CD4-positive, alpha-beta T cell treated with Interleukin-15 for 4 hours (primary cell): ENCODE results near the gene DGKD.
"Not testable (repeated sequence)": the region's sequence is repeated elsewhere in the genome, so short reads cannot be mapped to it uniquely, and the experiment has no call there.

Source experiments
- DNase-seq: peaks from one replicate; pipeline ENCODE4 v3.0.0-alpha.2; 2020; ENCODE audit warnings: low spot score

The DGKD gene

DNA sequence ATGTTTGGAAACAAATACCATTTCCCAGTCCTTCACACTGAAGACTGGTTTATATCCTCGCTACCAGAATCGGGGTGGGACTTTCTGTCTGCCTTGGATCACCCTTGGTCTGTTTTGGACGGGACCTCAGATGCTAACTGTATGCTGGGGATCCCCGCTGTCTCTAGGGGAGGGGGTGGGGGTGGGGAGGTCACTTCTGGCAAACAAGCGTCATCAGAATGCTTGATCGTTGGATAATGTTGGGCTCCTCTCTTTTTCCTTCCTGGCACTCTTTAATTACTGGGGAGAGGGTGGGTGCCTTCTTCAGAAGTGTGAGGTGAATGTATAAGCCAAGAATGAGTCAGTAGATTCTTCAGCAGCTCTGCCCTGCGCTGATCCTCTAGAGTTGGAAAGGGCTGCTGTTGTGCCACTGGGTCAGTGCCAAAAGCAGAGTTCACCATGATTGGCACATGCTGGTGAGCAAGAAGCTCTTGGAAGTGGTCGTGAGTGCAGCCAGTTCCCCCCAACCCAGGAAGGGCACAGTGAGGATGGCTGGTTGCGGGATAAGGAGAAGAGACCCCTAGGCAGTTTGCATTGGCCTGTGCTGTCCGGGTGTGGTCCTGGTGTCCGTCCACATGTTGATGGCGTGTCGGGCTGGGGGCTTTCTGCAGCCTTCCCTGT, 32.2 kb downstream of the DGKD start:
- DNase-seq: no peak

DNA sequence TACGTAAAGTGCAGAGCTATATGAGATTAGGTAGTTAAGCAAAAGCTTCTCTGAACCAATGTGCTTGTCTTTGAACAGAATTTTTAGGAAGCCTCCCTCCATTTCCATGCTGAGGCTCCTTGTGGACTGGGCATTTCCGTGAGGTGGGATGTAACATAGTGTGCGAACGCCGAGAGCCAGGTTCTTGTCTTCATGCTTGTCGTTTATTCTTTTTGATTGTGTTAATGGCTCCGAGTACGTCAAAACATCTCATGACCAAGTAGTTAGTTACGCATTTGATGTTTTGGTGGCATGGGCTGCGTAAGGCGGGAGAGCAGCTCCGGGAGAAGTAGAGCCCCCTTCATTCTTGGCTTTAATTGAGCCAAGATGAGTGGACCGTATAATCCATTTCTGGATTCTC, 32.9 kb downstream of the DGKD start:
- no peak for DNase-seq

DNA sequence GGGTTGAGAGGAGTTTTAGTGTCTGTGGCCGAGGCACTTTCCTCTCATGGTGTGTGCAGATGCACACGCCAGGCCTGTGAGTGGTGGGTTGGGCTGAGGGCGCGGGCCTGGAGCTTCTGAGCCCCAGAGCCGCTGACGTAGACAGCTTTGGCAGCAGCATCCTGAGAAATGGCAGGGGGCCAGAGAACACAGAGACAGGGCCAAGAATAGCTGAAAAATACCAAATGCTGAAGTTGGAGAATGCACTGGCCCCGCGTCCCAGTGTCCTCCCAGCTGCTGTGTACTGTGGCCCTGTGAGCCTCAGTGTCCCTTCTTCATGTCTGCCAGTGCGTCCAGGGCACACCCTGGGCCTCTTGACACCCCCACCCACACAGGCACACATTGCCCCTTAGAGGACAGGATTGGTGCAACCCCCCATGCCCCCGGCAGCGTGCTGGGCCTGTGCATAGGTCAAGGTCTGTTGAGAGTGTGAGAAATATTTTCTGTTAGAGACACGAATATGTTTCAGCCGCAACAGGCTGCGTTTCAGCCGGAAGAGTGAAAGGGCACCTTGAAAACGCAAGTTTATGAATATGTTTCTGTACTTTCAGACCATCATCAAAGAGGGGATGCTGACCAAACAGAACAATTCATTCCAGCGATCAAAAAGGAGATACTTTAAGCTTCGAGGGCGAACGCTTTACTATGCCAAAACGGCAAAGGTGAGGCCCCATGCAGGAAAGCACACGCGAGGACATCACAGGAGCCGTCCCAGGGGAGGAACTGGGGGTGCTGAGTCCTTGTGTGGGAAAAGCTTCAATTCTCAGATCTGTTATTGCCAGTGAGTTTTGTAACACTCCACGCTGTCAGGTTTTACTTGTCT, 33.6 kb downstream of the DGKD start:
- DNase-seq: no peak

DNA sequence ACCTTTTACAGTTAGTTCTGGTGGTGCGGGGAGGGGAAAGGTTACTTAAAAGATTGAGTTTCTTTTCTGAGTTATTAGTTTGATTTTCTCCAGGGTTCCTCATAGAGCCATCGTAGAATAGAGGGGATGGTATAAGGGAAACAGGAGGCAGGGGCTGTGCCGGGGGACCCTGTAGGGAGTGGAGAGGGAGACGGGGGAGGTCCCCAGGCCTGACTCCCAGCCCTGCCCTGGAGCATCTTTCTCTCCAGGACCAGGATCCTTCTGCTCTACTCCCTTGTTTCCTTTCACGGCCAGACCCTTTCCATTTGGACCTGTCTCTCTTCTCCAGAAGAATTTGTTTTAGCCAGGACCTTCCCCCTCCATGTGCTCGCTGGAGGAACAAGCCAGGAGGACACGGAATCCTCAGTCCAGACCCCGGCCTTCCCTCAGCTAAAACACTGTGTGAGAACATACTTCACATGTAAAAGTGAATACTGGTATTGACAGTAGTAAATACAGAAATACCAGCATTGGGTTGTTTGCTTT, 35.4 kb downstream of the DGKD start:
- DNase-seq: no peak

DNA sequence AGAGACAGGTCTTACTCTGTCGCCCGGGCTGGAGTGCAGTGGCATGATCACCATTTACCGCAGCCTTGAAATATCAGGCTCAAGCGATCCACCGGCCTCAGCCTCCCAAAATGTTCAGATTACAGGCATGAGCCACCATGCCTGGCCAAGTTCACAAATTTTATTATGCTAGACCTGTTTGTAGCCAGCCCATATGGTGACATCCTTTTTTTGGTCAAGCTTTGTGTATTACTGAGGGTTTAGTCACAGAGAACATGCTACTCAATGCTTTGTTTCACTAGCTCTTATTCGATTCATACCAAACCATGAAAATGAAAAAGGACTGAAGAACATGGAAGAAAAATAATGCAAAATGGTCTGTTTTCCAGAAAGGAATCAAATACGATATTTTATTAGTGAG, 41.4 kb downstream of the DGKD start:
- no peak for DNase-seq

DNA sequence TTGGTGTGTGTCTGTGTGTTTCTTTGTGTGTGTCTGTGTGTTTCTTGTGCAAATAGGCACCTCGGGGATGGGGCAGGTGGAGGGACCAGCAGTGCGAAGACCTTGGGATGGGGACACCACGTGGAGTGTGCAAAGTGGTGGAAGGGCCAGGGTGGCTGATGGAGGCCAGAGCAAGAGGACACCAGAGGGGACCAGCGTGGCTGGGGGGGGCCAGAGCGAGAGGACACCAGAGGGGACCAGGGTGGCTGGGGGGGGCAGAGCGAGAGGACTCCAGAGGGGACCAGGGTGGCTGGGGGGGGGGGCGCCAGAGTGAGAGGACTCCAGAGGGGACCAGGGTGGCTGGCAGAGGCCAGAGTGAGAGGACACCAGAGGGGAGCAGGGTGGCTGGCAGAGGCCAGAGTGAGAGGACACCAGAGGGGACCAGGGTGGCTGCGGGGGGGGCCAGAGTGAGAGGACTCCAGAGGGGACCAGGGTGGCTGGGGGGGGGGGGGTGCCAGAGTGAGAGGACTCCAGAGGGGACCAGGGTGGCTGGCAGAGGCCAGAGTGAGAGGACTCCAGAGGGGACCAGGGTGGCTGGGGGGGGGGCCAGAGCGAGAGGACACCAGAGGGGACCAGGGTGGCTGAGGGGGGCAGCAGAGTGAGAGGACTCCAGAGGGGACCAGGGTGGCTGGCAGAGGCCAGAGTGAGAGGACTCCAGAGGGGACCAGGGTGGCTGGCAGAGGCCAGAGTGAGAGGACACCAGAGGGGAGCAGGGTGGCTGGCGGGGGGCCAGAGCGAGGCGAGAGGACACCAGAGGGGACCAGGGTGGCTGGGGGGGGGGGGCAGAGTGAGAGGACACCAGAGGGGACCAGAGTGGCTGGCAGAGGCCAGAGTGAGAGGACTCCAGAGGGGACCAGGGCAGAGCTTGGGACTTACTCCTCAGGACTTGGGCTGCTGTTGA, 42.7 kb downstream of the DGKD start:
- not testable (repeated sequence) for DNase-seq

DNA sequence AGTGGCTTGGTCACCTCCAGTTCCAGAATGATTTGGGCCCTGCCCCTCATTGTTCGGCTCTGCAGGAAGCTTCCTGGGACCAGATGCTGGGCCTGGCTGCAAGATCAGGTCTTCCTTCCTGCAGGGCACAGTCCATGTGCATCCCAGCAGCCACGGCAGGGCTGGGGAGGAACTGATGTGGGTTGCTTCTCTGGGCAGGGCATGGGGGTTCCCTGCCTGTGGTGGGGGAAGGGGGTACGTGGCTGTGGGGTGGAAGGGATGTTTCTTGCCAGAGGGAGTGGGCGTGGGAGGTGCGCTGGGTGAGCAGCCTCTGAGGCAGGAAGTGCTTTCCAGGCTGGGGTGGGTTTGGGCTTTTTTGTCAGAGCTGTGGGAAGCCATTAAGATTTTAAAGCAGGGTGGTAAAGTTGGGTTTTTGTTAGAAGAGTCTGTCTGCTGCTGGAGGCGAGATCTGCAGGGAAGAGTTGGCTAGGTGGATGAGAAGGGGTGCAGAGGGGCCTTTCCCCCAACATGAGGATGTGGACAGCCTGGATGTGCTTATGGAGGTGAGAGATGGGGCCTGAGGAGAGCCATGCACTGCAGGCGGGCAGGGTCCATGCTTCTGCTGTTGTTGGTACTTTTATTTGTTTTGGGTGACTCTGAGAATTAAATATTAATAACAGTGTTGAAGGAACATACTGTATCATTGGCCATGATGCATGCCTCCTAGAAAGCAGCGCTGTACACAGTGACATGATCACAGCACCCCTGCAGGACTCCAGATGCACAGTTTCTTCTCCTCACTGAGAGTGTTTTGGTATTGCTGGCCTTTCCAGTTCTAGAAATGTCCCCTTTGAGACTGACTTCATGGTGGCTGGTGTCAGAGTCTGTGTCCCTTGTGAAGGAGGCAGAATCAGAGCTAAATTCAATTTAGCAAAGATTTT, 45.3 kb downstream of the DGKD start:
- DNase-seq: peak; percentile 20

DNA sequence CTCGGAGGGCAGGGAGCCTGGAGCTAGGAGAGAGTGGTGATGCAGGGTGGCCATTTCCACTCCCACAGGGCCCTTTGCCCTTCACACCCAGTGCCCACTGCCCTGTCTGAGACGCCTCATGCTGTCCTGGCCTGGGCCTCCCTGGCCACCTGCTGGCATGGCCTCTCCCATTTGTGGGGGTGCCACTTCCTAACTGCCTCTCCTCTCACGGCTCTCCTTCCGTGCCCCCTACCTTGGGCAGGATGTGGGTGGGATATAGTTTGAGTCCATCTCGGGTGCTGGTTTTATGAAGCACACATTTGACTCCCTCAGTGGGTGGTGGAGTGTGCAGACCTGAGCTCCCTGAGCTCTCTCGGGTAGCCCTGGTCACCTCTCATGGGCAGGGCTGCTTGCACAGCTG, 46.0 kb downstream of the DGKD start:
- DNase-seq: no peak

DNA sequence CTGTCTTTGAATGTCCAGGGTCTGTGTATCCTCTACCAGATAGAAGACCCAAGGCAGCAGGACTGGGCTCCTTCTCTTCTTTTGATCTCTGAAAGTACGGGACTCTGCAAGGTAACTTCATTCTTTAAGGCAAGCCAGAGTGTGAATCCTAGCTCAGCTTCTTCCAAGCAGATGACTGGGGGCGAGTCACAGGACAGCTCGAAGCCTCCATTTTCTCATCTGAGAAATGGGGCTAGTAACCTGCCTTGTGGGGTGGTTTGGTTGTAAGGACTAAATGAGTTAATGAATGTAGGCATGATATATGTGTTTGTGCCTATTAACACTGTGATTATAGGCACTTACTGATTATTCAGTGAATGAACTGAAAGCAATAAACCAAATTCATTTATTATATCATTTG, 46.7 kb downstream of the DGKD start:
- DNase-seq: no peak

DNA sequence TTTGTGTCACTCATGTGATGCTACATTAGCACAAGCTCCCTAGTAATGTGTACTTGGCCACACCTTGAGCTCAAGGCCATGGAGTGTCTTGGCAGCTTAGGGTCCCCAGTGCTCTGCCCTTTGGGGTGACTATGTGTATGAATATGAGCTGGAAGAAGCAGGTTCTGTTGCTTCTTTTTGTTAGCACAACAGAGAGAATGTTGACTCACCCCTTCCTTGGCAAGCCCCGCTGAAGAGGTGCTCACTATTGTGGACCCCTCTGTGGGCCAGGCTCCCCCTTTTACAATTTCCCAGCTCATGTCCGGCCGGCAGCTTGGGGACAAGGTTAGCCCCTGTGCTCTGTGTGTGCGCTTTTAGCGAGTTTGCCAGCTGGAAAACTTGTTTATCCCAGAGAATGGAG, 48.1 kb downstream of the DGKD start:
- DNase-seq: no peak

DNA sequence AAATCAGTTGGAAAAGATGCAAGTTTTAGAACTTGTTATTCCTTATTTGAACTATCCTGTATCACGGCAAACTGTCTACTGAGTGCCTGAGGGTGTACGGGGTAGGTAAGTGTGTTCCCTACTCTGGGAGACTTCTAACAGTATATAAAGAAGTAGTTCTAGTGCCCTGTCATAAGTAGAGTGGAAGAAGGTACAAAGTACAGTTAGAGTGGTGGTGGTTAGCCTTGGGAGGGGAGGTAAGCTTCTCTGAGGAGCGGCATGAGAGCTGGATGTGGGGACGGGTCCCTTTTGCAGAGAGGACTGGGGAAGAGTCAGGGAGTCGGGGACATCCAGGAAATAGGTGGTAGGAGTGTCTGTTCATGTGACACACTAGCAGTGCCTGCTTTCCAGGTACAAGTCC, 48.5 kb downstream of the DGKD start:
- DNase-seq: no peak

DNA sequence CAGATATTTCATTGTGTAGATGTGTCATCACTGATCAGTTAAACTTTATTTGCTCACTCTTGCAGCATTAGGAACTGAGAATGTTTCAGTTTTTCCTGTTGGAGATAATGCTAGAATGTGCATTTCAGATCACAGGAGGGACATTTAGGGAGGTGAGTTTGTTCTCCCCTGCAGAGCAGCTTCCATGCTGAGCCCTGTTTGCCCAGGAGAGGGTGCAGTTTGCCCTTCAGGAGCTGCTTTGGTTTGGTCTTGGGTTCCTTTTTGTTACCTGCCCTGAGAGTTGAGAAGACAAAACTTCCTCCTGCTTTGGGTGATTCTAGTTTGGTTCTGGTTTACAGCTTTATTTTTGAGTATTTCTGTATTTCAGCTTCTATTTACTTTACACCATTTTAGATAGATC, 49.9 kb downstream of the DGKD start:
- peak; percentile 80 for DNase-seq

DNA sequence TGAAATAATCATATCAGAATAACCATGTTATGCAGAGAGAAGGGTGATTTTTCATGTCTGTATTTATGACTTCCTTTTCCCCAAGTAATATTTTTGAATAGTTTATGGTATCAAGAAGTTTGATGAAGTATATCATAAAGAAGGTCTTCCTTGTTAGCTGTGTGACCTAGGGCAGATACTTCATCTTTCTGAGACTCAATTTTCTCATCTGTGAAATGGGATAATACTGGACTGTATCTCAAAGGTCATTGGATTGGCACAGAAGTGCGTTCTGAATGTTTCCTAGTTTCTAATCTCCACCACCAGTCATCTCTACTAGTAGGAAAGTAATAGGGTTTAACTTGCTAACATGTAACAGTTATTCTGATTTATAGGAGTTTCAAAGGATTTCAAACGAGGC, 52.6 kb downstream of the DGKD start:
- no peak for DNase-seq

DNA sequence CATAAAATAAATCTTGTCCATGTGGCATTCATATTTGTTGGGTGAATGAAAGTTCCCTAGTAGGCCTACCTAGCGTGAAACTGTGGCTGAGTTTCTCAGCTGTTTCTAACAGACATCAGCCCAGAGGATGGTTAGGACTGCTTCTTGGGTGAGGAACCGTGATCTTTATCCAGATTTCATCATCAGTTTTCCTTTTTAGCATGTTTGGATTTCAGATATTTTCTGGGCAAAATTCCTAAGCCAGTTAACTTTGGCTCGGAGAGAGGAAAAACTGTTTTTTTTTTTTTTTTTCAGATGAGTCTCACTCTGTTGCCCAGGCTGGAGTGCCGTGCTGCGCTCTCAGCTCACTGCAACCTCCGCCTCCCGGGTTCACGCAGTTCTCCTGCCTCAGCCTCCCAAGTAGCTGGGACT, 53.5 kb downstream of the DGKD start:
- DNase-seq: no peak

DNA sequence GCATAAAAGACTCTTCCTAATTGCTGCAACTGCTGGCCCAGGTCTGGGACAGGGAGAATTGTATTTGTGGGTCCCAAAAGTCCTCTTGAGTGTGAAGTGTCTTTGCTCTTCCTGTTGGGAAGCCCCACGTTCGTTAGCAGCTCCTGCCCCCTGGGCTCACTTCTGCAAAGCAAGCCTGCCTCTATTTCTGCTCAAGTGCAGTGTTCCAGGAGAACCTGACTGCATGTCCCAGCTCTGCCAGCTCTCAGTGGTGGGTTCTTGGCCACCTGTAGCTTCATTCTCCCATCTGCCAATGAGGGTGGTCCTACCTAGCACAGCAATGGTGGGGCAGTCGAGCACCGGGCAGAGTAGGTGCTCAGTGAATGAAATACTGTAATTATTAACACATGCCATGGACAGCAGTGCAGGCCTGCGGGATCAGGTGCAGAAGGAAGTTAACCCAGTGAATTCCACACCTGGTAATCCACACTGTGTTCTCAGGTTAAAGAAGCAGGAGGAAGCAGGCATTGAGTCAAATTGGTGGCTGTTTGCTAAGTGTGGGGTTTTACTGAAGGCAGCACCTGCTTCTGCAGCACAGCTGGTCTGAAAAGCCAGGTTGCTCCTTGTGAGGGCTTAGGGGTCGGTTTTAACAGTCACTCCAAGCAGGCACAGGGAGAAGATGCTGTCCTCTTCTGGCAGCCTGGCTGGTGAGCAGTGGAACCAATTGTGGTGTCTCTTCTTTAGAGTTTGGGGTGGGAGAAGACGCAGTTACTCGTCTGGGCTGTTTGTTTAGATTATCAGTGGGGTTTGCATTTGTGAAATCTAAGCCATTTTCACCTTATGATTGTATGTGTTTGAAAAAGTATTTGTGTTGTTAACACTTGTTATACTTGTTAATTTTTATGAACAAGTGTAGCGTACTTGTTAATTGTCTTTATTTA, 54.3 kb downstream of the DGKD start:
- no peak for DNase-seq

DNA sequence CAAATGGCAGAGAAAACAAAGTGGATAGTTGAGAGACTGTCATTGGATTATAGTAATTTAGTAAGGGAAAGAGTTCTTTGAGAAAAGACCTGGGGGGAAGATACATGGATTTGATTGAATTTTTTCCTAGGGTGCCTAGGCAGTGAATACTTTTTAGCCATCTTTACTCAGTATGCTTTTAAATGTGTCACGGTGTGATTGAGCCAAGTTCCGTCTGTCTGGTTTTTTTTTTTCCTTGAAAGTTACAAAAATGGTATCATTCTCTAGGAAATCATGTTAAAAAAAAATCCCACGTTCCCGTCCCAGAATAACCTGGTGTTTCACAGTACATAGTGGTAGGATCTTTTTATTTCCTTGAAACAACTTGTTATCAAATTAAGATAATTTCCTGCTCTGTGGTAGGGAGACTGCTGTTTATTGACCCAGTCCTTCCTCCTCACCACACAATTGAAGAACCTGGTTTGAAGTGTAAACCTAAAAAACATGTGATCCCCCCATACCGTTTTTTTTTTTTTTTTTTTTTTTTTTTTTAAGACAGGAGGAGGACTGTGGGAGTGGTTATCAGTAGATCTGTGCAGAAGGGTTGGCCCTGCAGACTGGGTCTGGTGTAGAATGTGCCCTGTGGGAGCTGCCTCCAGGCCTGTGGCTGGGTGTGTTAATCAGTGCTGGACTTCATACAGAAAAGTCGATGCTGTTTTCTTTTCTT, 55.1 kb downstream of the DGKD start:
- DNase-seq: peak; percentile 83

DNA sequence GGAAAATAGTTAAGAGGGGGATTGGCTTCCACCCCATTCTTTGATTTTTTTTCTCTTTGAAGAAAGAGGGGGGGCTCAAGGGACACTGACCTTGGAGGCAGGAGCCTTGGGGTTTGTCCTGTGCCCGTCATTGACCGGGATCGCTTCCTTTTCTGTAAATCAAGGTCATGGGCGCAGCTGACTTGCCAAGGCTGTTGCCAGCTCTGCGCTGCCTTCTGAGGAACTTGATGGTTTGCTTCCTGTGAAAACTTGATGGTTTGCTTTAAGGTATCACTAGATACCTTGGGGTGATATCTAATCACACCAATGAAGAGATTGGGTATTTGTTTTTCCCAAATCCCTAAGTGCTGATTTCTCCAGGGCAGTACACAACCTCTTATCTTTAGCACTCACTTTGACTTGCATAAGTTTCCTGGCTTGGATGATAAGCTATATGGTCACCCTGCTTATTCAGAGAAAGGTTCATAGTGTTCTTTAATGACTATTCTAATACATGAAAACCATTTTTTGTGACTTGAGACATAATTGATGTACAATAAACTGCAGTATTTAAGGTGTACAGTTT, 56.0 kb downstream of the DGKD start:
- no peak for DNase-seq

DNA sequence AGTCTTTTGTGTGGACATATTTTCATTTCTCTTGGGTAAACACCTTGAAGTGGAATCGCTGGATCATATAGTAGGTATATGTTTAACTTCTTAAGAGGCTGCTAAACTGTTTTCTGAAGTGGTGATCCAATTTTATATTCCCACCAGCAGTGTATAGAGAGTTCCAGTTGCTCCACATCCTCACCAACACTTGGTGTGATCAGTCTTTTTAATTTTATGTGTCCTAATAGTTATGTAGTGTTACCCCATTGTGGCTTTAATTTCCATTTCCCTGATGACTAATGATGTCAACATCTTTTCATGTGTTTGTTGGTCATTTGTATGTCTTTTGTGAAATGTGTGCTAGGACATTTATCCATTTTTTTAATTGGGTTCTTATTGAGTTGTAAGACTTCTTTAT, 56.9 kb downstream of the DGKD start:
- no peak for DNase-seq

DNA sequence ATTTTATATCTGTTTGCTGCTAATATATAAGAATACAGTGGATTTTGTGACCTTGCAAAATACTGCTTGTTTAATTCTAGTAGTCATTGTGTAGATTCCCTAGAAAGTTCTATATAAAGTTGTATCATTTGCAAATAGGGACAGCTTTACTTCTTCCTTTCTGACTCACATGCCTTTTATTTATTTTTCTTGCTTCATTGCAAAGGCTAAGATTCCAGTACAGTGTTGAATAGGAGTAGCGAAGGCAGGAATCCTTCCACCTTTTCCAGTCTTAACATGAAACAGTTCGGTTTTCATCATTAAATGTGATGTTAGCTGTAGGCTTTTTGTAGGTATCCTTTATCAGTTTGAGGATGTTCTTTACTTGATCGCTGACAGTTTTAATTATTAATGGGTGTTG, 58.1 kb downstream of the DGKD start:
- DNase-seq: no peak
